Adipocyte (in vitro differentiated cells): ENCODE measurements around the gene POLG.
A peak's percentile ranks its signal among the peaks of the same experiment; 100 is the strongest.

Experiments
- DNase-seq: peaks from one replicate; pipeline ENCODE4 v3.0.0-alpha.2; 2015; ENCODE audit warnings: low read depth
- H3K27me3 ChIP-seq: replicated peaks from 2 replicates; pipeline ENCODE4 v1.7.0; 2013; ENCODE audit warnings: mild to moderate bottlenecking, low read length, moderate library complexity; ENCODE audit not compliant: control insufficient read depth, insufficient read depth
- H3K36me3 ChIP-seq: 2 replicates; pipeline ENCODE4 v1.7.0; 2013; ENCODE audit warnings: low read length, mild to moderate bottlenecking, moderate library complexity; ENCODE audit not compliant: control insufficient read depth, insufficient read depth, severe bottlenecking
- H3K4me1 ChIP-seq: 2 replicates; pipeline ENCODE4 v1.7.0; 2013; ENCODE audit warnings: mild to moderate bottlenecking, low read length, moderate library complexity; ENCODE audit not compliant: control insufficient read depth, insufficient read depth
- H3K4me3 ChIP-seq: 2 replicates; pipeline ENCODE4 v1.7.0; 2013; ENCODE audit warnings: mild to moderate bottlenecking, low read length, moderate library complexity
- H3K9ac ChIP-seq: 2 replicates; pipeline ENCODE4 v1.7.0; 2013; ENCODE audit warnings: mild to moderate bottlenecking, low read length, moderate library complexity
- H3K9me3 ChIP-seq: 2 replicates; pipeline ENCODE4 v1.7.0; 2013; ENCODE audit warnings: mild to moderate bottlenecking, low read length, moderate library complexity; ENCODE audit not compliant: control insufficient read depth

POLG gene

GRCh38 chr15:89334510-89335297 lies at the start of gene POLG:
TSS of gene POLG (minus strand) at chr15:89334824. CDS start at chr15:89333754, 1,070 bp downstream.
- peak; percentile 99 for DNase-seq
- Histone ChIP-seq H3K9ac (peak within 1 kb of the TSS; percentile 92), H3K4me1 (peaks cover 43% of the 10 kb centered on the region), H3K4me3 (peak within 1 kb of the TSS; percentile 89), H3K9me3 (no peaks in the 10 kb centered on the region), H3K36me3 (peaks cover 34% of the 10 kb centered on the region), H3K27me3 (peaks cover 3% of the 10 kb centered on the region)

GRCh38 chr15:89384176-89384604 lies 49.6 kb upstream of the POLG start:
- DNase-seq = no peak
- no peak overlapping the region for H3K4me3 ChIP-seq
- H3K9ac ChIP-seq = no peak overlapping the region
- H3K36me3 ChIP-seq = no peaks in the 10 kb centered on the region
- peaks cover 4% of the 10 kb centered on the region for H3K4me1 ChIP-seq
- H3K27me3 ChIP-seq = peaks cover 82% of the 10 kb centered on the region
- H3K9me3 ChIP-seq = peaks cover 3% of the 10 kb centered on the region

GRCh38 chr15:89383365-89384175 lies 48.9 kb upstream of the POLG start:
- H3K9me3 ChIP-seq = peaks cover 3% of the 10 kb centered on the region
- H3K27me3 ChIP-seq = peaks cover 81% of the 10 kb centered on the region
- no peak for DNase-seq
- H3K4me1 ChIP-seq = peaks cover 4% of the 10 kb centered on the region
- H3K9ac ChIP-seq = no peak overlapping the region
- H3K4me3 ChIP-seq = no peak overlapping the region
- no peaks in the 10 kb centered on the region for H3K36me3 ChIP-seq

GRCh38 chr15:89381888-89382686 lies 47.5 kb upstream of the POLG start:
- Histone ChIP-seq H3K4me3 (no peak overlapping the region), H3K4me1 (peaks cover 4% of the 10 kb centered on the region)

GRCh38 chr15:89381331-89381730 lies 46.7 kb upstream of the POLG start:
- H3K9me3 ChIP-seq = peaks cover 3% of the 10 kb centered on the region
- H3K4me1 ChIP-seq = peaks cover 4% of the 10 kb centered on the region
- H3K27me3 ChIP-seq = peaks cover 87% of the 10 kb centered on the region
- DNase-seq = no peak
- no peak overlapping the region for H3K9ac ChIP-seq
- H3K4me3 ChIP-seq = no peak overlapping the region
- no peaks in the 10 kb centered on the region for H3K36me3 ChIP-seq

More at GRCh38 chr15:89381888-89382686, 47.5 kb upstream of the POLG start:
- Histone ChIP-seq H3K9me3 (peaks cover 3% of the 10 kb centered on the region), H3K9ac (no peak overlapping the region), H3K36me3 (no peaks in the 10 kb centered on the region), H3K27me3 (peaks cover 81% of the 10 kb centered on the region)
- no peak for DNase-seq

- no peak for DNase-seq
- Histone ChIP-seq H3K4me1 (no peaks in the 10 kb centered on the region), H3K4me3 (no peak overlapping the region), H3K9me3 (peaks cover 3% of the 10 kb centered on the region), H3K27me3 (peaks cover 96% of the 10 kb centered on the region), H3K36me3 (no peaks in the 10 kb centered on the region), H3K9ac (no peak overlapping the region)
These were observed 45.2 kb upstream of the POLG start for GRCh38 chr15:89379818-89380217.

GRCh38 chr15:89379251-89379695 lies 44.6 kb upstream of the POLG start:
- Histone ChIP-seq H3K4me1 (no peaks in the 10 kb centered on the region), H3K27me3 (peaks cover 96% of the 10 kb centered on the region), H3K36me3 (no peaks in the 10 kb centered on the region), H3K4me3 (no peak overlapping the region), H3K9ac (no peak overlapping the region), H3K9me3 (peaks cover 3% of the 10 kb centered on the region)
- no peak for DNase-seq

GRCh38 chr15:89378296-89379151 lies 43.9 kb upstream of the POLG start:
- Histone ChIP-seq H3K27me3 (peaks cover 96% of the 10 kb centered on the region), H3K4me3 (no peak overlapping the region), H3K9ac (no peak overlapping the region), H3K9me3 (peaks cover 3% of the 10 kb centered on the region), H3K4me1 (no peaks in the 10 kb centered on the region), H3K36me3 (no peaks in the 10 kb centered on the region)
- DNase-seq = peak; percentile 17

GRCh38 chr15:89377842-89378295 lies 43.2 kb upstream of the POLG start:
- Histone ChIP-seq H3K4me3 (no peak overlapping the region), H3K27me3 (peaks cover 96% of the 10 kb centered on the region), H3K9ac (no peak overlapping the region), H3K36me3 (no peaks in the 10 kb centered on the region), H3K4me1 (no peaks in the 10 kb centered on the region), H3K9me3 (peaks cover 3% of the 10 kb centered on the region)
- no peak for DNase-seq
